SK-N-SH (cell line): ENCODE data around the gene NMT2. TPM values are rescaled to one million over a fixed set of nuclear protein-coding genes. Genes with fewer than 3 reads are reported as not detected.

Experiments
- CTCF ChIA-PET: fragments of 300-600, 350-600 bp; formaldehyde crosslinking; extraction: SDS; loops from one replicate; lab custom pipeline; 2021; lab: Yijun Ruan, JAX
- POLR2A ChIA-PET: fragments of 350-600 bp; sonication (Branson Sonifier 250); formaldehyde crosslinking; extraction: SDS; loops from one replicate; lab custom pipeline; 2020; ENCODE audit warnings: antibody characterized with exemption, inconsistent platforms; lab: Yijun Ruan, JAX
- DNase-seq: peaks from one replicate; pipeline ENCODE4 v3.0.0; 2012
- H2AFZ ChIP-seq: fragments of 200-600 bp; sonication (generic); 2 replicates; pipeline ENCODE4 v1.8.1; 2016; ENCODE audit warnings: antibody characterized with exemption, mild to moderate bottlenecking, low read depth
- H3F3A ChIP-seq: fragments of 200-600 bp; sonication (generic); replicated peaks from 2 replicates; pipeline ENCODE3; 2016; ENCODE audit warnings: antibody characterized with exemption, mild to moderate bottlenecking; ENCODE audit not compliant: insufficient read depth
- H3K27ac ChIP-seq, 2 experiments: fragments of 200-500 bp in 1 of 2; fragments of 200-600 bp in 1 of 2; sonication (Bioruptor generic) in 1 of 2; sonication (generic), shearing (Covaris generic) in 1 of 2; 2 replicates each; pipeline versions ENCODE4 v1.5.1 to v1.6.1; 2014 to 2016; ENCODE audit warnings: low read depth in 2 of 2, inconsistent platforms in 1 of 2, low read length in 1 of 2, mild to moderate bottlenecking in 1 of 2, mixed read lengths in 1 of 2
- H3K27me3 ChIP-seq: fragments of 200-600 bp; sonication (generic), shearing (Covaris generic); 2 replicates; pipeline ENCODE4 v1.6.1; 2016; ENCODE audit warnings: mixed run types; ENCODE audit not compliant: insufficient read depth
- H3K36me3 ChIP-seq, 2 experiments: fragments of 200-500 bp in 1 of 2; fragments of 200-600 bp in 1 of 2; sonication (Bioruptor generic) in 1 of 2; sonication (generic) in 1 of 2; replicated peaks in 1 of 2; 2 replicates each; pipeline versions ENCODE3 to v1.5.1; 2014 to 2016; ENCODE audit warnings: low read length in 1 of 2, mild to moderate bottlenecking in 1 of 2; ENCODE audit not compliant: insufficient read depth in 2 of 2, control insufficient read depth in 1 of 2
- H3K4me1 ChIP-seq, 2 experiments: fragments of 200-500 bp in 1 of 2; fragments of 200-600 bp in 1 of 2; sonication (Bioruptor generic) in 1 of 2; sonication (generic), shearing (Covaris generic) in 1 of 2; 2 replicates each; pipeline versions ENCODE4 v1.5.1 to v1.6.1; 2014 to 2016; ENCODE audit warnings: low read depth in 1 of 2, low read length in 1 of 2, mixed run types in 1 of 2; ENCODE audit not compliant: insufficient read depth in 2 of 2, control insufficient read depth in 1 of 2
- H3K4me2 ChIP-seq: fragments of 200-600 bp; sonication (generic), shearing (Covaris generic); 2 replicates; pipeline ENCODE4 v1.6.1; 2017; ENCODE audit warnings: mixed run types
- H3K4me3 ChIP-seq, 2 experiments: fragments of 200-500 bp in 1 of 2; fragments of 200-600 bp in 1 of 2; sonication (Bioruptor generic) in 1 of 2; sonication (generic), shearing (Covaris generic) in 1 of 2; 2 replicates each; pipeline versions ENCODE4 v1.5.1 to v1.8.1; 2014 to 2016; ENCODE audit warnings: low read depth in 2 of 2, inconsistent platforms in 1 of 2, low read length in 1 of 2, mild to moderate bottlenecking in 1 of 2, mixed read lengths in 1 of 2, moderate library complexity in 1 of 2
- H3K79me2 ChIP-seq: fragments of 200-600 bp; sonication (generic); 2 replicates; pipeline ENCODE4 v1.8.1; 2017; ENCODE audit warnings: mild to moderate bottlenecking; ENCODE audit not compliant: insufficient read depth
- H3K9ac ChIP-seq: fragments of 200-600 bp; sonication (generic); 2 replicates; pipeline ENCODE4 v1.6.1; 2017; ENCODE audit warnings: mixed run types
- H3K9me2 ChIP-seq: fragments of 200-600 bp; sonication (generic); 2 replicates; pipeline ENCODE4 v1.6.1; 2017; ENCODE audit warnings: mixed run types
- H3K9me3 ChIP-seq: fragments of 200-600 bp; sonication (generic); 2 replicates; pipeline ENCODE4 v1.6.1; 2017; ENCODE audit warnings: mixed run types, mild to moderate bottlenecking, moderate library complexity
- H4K20me1 ChIP-seq: fragments of 200-600 bp; sonication (generic); 2 replicates; pipeline ENCODE4 v1.6.1; 2017; ENCODE audit warnings: mild to moderate bottlenecking, mixed run types; ENCODE audit not compliant: insufficient read depth
- ELF1 ChIP-seq: IDR thresholded peaks from 2 replicates; pipeline ENCODE4 v1.4.0; 2012
- FOSL2 ChIP-seq: IDR thresholded peaks from 2 replicates; pipeline ENCODE4 v1.4.0; 2012; ENCODE audit warnings: low read depth, mild to moderate bottlenecking, moderate library complexity, borderline replicate concordance
- FOXM1 ChIP-seq: IDR thresholded peaks from 2 replicates; pipeline ENCODE4 v1.4.0; 2012; ENCODE audit warnings: low read depth, mild to moderate bottlenecking
- GABPA ChIP-seq: IDR thresholded peaks from 2 replicates; pipeline ENCODE4 v1.4.0; 2012; ENCODE audit warnings: low read depth, mild to moderate bottlenecking
- GATA2 ChIP-seq: sonication (generic); formaldehyde crosslinking; IDR thresholded peaks from 2 replicates; pipeline ENCODE4 v1.5.0; 2020; ENCODE audit warnings: mild to moderate bottlenecking, missing genetic modification reagents
- NFIC ChIP-seq: IDR thresholded peaks from 2 replicates; pipeline ENCODE4 v1.4.0; 2012; ENCODE audit warnings: borderline replicate concordance
- NRF1 ChIP-seq: IDR thresholded peaks from 2 replicates; pipeline ENCODE4 v1.6.1; 2012; ENCODE audit warnings: low read depth, mild to moderate bottlenecking, low read length
- RAD21 ChIP-seq: IDR thresholded peaks from 2 replicates; pipeline ENCODE4 v1.6.1; 2012; ENCODE audit warnings: mild to moderate bottlenecking, low read length
- RCOR1 ChIP-seq: fragments of 150-350 bp; IDR thresholded peaks from 2 replicates; pipeline ENCODE4 v1.6.1; 2017; ENCODE audit warnings: antibody characterized with exemption, low read length
- RFX5 ChIP-seq: IDR thresholded peaks from 2 replicates; pipeline ENCODE4 v1.6.1; 2012; ENCODE audit warnings: mild to moderate bottlenecking, improper control_type of control experiment, low read length
- SMC3 ChIP-seq: IDR thresholded peaks from 2 replicates; pipeline ENCODE4 v1.6.1; 2012; ENCODE audit warnings: low read depth, low read length, improper control_type of control experiment
- WGBS: methylation state at CpG from one replicate; pipeline ENCODE4 v1.1.6; 2017; ENCODE audit warnings: low lambda C conversion rate; 5-methylcytosine and 5-hydroxymethylcytosine counted together
- polyA plus RNA-seq, 3 experiments: library from polyadenylated mRNA; depleted of rRNA; stranded (reverse); fragments of >200 nt; gene quantifications; 2 replicates each; pipeline ENCODE4 v1.2.3, GENCODE V29; 2012
- TF ChIP-seq, protein P1 (sequence below): IDR thresholded peaks from 2 replicates; pipeline ENCODE4 v1.4.0; 2012; ENCODE audit warnings: low read depth, borderline replicate concordance
- TF ChIP-seq, protein P2 (sequence below): fragments of 150-350 bp; IDR thresholded peaks from 2 replicates; pipeline ENCODE4 v1.6.1; 2016; ENCODE audit warnings: mild to moderate bottlenecking, low read depth, low read length

The NMT2 gene
- polyA plus RNA-seq, 1 of the 3 experiments (the other 2 are of a cell fraction): 25.9 TPM

DNA sequence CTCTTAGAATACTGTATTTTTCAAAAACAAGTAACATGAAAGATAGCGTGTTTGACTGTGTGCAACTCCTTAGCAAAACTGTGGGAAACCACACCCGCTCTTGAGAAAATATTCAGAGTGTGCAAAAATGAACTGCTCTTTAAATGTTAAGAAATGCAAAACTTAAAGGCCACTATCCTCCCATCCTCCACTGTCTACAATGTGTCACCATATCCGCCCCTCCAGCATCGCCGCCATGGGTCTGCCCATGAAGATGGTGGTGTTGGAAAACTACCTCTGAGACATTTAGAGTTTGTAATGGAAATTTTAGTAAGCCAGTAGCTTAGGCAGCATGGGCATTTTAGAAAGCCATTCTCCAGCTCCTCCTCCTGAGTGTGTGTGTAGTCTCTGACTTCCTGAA, 20.1 kb upstream of the NMT2 start:
- Histone ChIP-seq H3K9me2 (no peaks in the 10 kb centered on the region), H3K4me2 (no peak overlapping the region), H3K4me1 (no peaks in the 10 kb centered on the region), H3K27me3 (no peaks in the 10 kb centered on the region), H3K27ac (no peak overlapping the region), H3K9me3 (no peaks in the 10 kb centered on the region), H3K9ac (no peak overlapping the region), H3F3A (no peaks in the 10 kb centered on the region), H4K20me1 (no peaks in the 10 kb centered on the region), H2AFZ (no peak overlapping the region), H3K4me3 (no peak overlapping the region), H3K79me2 (no peaks in the 10 kb centered on the region), H3K36me3 (no peaks in the 10 kb centered on the region)
- ChIA-PET POLR2A (no interaction called here), CTCF (no interaction called here)
- TF ChIP-seq, protein P1, sequence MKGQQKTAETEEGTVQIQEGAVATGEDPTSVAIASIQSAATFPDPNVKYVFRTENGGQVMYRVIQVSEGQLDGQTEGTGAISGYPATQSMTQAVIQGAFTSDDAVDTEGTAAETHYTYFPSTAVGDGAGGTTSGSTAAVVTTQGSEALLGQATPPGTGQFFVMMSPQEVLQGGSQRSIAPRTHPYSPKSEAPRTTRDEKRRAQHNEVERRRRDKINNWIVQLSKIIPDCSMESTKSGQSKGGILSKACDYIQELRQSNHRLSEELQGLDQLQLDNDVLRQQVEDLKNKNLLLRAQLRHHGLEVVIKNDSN: no peak
- no peak for TF ChIP-seq GATA2 (CRISPR knock-in tag)
- no peak for TF ChIP-seq RCOR1
- 96% methylated on average over 5 of the region's 5 CpGs for WGBS
- no peak for DNase-seq

DNA sequence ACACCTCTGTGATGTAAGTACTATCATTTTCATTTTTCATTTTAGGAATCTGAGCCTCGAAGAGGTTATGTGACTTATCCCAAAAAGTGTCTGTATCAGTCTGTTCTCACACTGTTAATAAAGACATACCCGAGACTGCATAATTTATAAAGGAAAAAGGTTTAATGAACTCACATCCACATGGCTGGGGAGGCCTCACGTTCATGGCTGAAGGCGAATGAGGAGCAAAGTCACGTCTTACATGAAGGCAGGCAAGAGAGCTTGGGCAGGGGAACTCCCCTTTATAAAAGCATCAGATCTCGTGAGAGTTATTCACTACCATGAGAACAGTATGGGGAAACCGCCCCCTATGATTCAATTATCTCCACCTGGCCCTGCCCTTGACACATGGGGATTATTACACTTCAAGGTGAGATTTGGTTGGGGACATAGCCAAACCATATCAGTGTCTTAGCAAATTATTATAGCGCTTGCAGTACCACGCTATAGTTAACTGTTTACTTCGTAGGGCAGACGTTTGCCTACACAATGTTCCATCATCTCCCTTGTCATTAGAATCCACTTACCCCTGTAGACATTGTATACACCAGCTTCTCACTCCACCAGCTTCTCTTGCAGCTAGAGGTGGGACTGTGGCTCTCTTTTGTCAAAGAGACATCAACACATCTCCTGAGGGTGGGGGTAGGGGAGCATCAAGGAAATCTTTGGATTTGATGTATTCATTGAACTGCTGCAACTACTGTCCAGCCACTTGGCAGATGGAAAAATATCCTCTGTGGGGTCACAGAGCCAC, 15.4 kb upstream of the NMT2 start:
- no peaks in the 10 kb centered on the region for H3K9me3 ChIP-seq
- no peak overlapping the region for H2AFZ ChIP-seq
- H3K9me2 ChIP-seq: no peaks in the 10 kb centered on the region
- no peaks in the 10 kb centered on the region for H3K36me3 ChIP-seq
- H3K27ac ChIP-seq: no peak overlapping the region
- H3K4me1 ChIP-seq: no peaks in the 10 kb centered on the region
- no peak for TF ChIP-seq FOXM1
- no peak for TF ChIP-seq RFX5
- TF ChIP-seq ELF1: no peak
- no peak for TF ChIP-seq RAD21
- 91% methylated on average over 11 of the region's 11 CpGs for WGBS
- H3K4me3 ChIP-seq: no peak overlapping the region
- H3K9ac ChIP-seq: no peak overlapping the region
- no peaks in the 10 kb centered on the region for H3K79me2 ChIP-seq
- ChIA-PET CTCF (no interaction called here), POLR2A (no interaction called here)
- no peaks in the 10 kb centered on the region for H3F3A ChIP-seq
- no peaks in the 10 kb centered on the region for H3K27me3 ChIP-seq
- no peak overlapping the region for H3K4me2 ChIP-seq
- DNase-seq: no peak
- no peaks in the 10 kb centered on the region for H4K20me1 ChIP-seq

DNA sequence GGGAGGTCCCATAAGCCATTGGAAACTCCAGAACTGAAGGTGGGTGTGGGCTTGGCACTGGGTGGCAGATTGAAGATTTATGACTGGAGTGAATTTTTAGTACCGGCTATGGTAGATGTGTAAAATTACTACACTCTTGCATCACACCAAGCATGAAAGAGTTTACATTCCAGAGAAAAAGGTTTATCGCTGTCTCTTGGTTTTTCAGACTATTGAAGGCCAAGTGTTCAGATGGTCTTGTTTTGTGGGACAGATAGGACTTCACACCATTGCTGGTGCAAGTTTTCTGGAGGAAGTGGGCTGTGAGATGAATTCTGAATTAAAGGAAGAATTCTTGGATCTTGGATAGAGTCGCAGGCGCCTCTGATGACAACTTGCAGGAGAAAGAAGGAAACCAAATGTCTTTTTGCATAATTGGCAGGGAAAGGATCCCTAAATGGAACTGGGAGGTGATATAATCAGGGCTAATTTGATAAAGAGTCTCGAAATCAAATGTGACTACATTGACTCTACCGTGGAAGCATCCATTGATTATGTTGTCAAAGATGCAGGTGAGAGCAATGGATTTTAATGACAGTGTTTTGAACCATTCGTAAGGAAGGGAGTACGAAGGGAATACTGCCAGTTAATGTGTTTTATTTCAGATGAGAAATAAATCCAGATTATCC, 14.2 kb upstream of the NMT2 start:
- Histone ChIP-seq H3K9ac (no peak overlapping the region), H3K9me2 (no peaks in the 10 kb centered on the region), H3F3A (no peaks in the 10 kb centered on the region), H3K9me3 (no peaks in the 10 kb centered on the region), H4K20me1 (no peaks in the 10 kb centered on the region), H3K79me2 (no peaks in the 10 kb centered on the region), H3K4me1 (no peaks in the 10 kb centered on the region), H3K27ac (no peak overlapping the region), H3K27me3 (no peaks in the 10 kb centered on the region), H2AFZ (no peak overlapping the region), H3K4me2 (no peak overlapping the region)
- POLR2A ChIA-PET: no interaction called here
- 72% methylated on average over 8 of the region's 8 CpGs for WGBS
- DNase-seq: no peak
- TF ChIP-seq, protein P2, sequence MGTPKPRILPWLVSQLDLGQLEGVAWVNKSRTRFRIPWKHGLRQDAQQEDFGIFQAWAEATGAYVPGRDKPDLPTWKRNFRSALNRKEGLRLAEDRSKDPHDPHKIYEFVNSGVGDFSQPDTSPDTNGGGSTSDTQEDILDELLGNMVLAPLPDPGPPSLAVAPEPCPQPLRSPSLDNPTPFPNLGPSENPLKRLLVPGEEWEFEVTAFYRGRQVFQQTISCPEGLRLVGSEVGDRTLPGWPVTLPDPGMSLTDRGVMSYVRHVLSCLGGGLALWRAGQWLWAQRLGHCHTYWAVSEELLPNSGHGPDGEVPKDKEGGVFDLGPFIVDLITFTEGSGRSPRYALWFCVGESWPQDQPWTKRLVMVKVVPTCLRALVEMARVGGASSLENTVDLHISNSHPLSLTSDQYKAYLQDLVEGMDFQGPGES: no peak
- TF ChIP-seq NFIC (no peak), SMC3 (no peak), ELF1 (no peak), FOSL2 (no peak), GABPA (no peak), NRF1 (no peak), GATA2 (CRISPR knock-in tag) (no peak)
- TF ChIP-seq, all 33 proteins: peak for 0
- Histone ChIP-seq H3K4me3 (no peak overlapping the region), H3K36me3 (no peaks in the 10 kb centered on the region)
- CTCF ChIA-PET: no interaction called here
